T-cell (primary cell): Measurements from ENCODE around the gene TMEM254. TPM values are rescaled to one million over a fixed set of nuclear protein-coding genes. Genes with fewer than 3 reads are reported as not detected.
A peak's percentile ranks its signal among the peaks of the same experiment; 100 is the strongest.

Experiments used
- ATAC-seq, 4 experiments: fragments of 200-7000 bp in 3 of 4; fragments of 150-1000 bp in 1 of 4; cut with Tn5 transposase; replicated peaks in 1 of 4; 1 replicate in 3 of 4; 2 replicates in 1 of 4; pipeline ENCODE4 v1.10.0; 2021; ENCODE audit warnings: moderate library complexity in 3 of 4, mild to moderate bottlenecking in 2 of 4, moderate number of reproducible peaks in 1 of 4
- CTCF ChIA-PET, 2 donors: fragments of 300-600 bp; sonication (Branson Sonifier 250); formaldehyde crosslinking; loops; one replicate each; lab custom pipeline; 2022; ENCODE audit warnings: antibody characterized with exemption in 2 of 2; lab: Charles Lee
- POLR2A ChIA-PET, 2 donors: fragments of 300-600 bp; sonication (Branson Sonifier 250); formaldehyde crosslinking; loops; one replicate each; lab custom pipeline; 2022; ENCODE audit warnings: antibody characterized with exemption in 2 of 2; lab: Charles Lee
- DNase-seq, 35 experiments: peaks; one replicate each; pipeline versions ENCODE4 v3.0.0 to v3.0.0-alpha.2; 2013 to 2023
- H3K27ac ChIP-seq: one replicate; pipeline ENCODE4 v1.5.1; 2013; ENCODE audit warnings: low read length
- H3K27me3 ChIP-seq, 2 experiments: replicated peaks in 1 of 2; 1 replicate in 1 of 2; 2 replicates in 1 of 2; pipeline versions ENCODE4 v1.6.1 to v1.7.0; 2013; ENCODE audit warnings: low read length in 1 of 2, mixed read lengths in 1 of 2; ENCODE audit not compliant: control insufficient read depth in 2 of 2, insufficient read depth in 2 of 2; ENCODE audit errors: extremely low read depth in 1 of 2
- H3K36me3 ChIP-seq, 2 donors: 1 replicate in 1 of 2; 2 replicates in 1 of 2; pipeline versions ENCODE4 v1.6.1 to v1.7.0; 2013; ENCODE audit warnings: low read length in 1 of 2; ENCODE audit not compliant: control insufficient read depth in 2 of 2, insufficient read depth in 1 of 2; ENCODE audit errors: extremely low read depth in 1 of 2
- H3K4me1 ChIP-seq, 2 experiments: 1 replicate in 1 of 2; 2 replicates in 1 of 2; pipeline versions ENCODE4 v1.6.1 to v1.7.0; 2013; ENCODE audit warnings: low read length in 2 of 2, mixed read lengths in 1 of 2; ENCODE audit not compliant: insufficient read depth in 2 of 2, control insufficient read depth in 1 of 2; ENCODE audit errors: extremely low read depth in 1 of 2
- H3K4me3 ChIP-seq, 2 donors: 1 replicate in 1 of 2; 2 replicates in 1 of 2; pipeline versions ENCODE4 v1.5.1 to v1.7.0; 2013; ENCODE audit warnings: mild to moderate bottlenecking in 2 of 2, low read length in 1 of 2, moderate library complexity in 1 of 2; ENCODE audit not compliant: control insufficient read depth in 1 of 2; ENCODE audit errors: extremely low read depth in 1 of 2
- H3K9me3 ChIP-seq: 2 replicates; pipeline ENCODE4 v1.7.0; 2013
- H3K27ac Mint-ChIP-seq, 2 donors: one replicate each; pipeline ENCODE4 v1.8.0; 2020 to 2021; ENCODE audit warnings: mild to moderate bottlenecking in 2 of 2, mixed read lengths in 2 of 2
- H3K27me3 Mint-ChIP-seq, 2 donors: one replicate each; pipeline ENCODE4 v1.8.0; 2021 to 2022; ENCODE audit warnings: mixed read lengths in 2 of 2
- H3K36me3 Mint-ChIP-seq: one replicate; pipeline ENCODE4 v1.8.0; 2021; ENCODE audit warnings: mixed read lengths
- H3K4me1 Mint-ChIP-seq, 3 donors: one replicate each; pipeline ENCODE4 v1.8.0; 2020 to 2022; ENCODE audit warnings: mixed read lengths in 3 of 3, mild to moderate bottlenecking in 1 of 3
- H3K4me3 Mint-ChIP-seq, 3 donors: one replicate each; pipeline ENCODE4 v1.8.0; 2020 to 2022; ENCODE audit warnings: mild to moderate bottlenecking in 3 of 3, mixed read lengths in 3 of 3, moderate library complexity in 3 of 3
- H3K9me3 Mint-ChIP-seq, 3 donors: one replicate each; pipeline ENCODE4 v1.8.0; 2020 to 2022; ENCODE audit warnings: mixed read lengths in 3 of 3
- WGBS: methylation state at CpG from one replicate; pipeline ENCODE4 v1.1.5; 2013; ENCODE audit warnings: missing lambda C conversion rate; ENCODE audit not compliant: insufficient coverage; 5-methylcytosine and 5-hydroxymethylcytosine counted together
- total RNA-seq, 35 experiments: library from RNA in 6 of 35; stranded (reverse) in 6 of 35; fragments of 120-200 nt in 1 of 35; gene quantifications; one replicate each; pipeline versions ENCODE4 v1.2.1 to v1.2.4 and lab custom pipeline; 2013 to 2026

TMEM254 gene
- total RNA-seq, 5 donors from 2014 or later (not counting 1 experiment from before 2014, with no cell fraction given), result 9.6 to 16.6 (median 13.3) TPM

GRCh38 chr10:80118669-80119068, 40.2 kb downstream of the TMEM254 start:
- CTCF ChIA-PET, result interaction anchor here in 1 of 2 donors (0.6 kb wide), 1 partner anchor 1082 kb away, joined by 4 read pairs; no protein-coding TSS in a partner anchor
- H3K27me3 Mint-ChIP-seq, result peaks cover 0 to 11% of the 10 kb centered on the region in 2 donors
- Histone ChIP-seq H3K4me1 (no peaks in the 10 kb centered on the region), H3K27me3 (no peaks in the 10 kb centered on the region), H3K4me3 (no peak overlapping the region), H3K9me3 (no peaks in the 10 kb centered on the region), H3K27ac (no peak overlapping the region), H3K36me3 (no peaks in the 10 kb centered on the region)
- 100% methylated on average over 1 of the region's 4 CpGs for WGBS
- H3K9me3 Mint-ChIP-seq, result no peaks in the 10 kb centered on the region
- H3K4me1 Mint-ChIP-seq, result no peaks in the 10 kb centered on the region
- no peaks in the 10 kb centered on the region for H3K36me3 Mint-ChIP-seq
- DNase-seq (no peak), ATAC-seq (no peak)
- POLR2A ChIA-PET, result interaction anchor here in 1 of 2 donors (0.7 kb wide), 2 partner anchors 22 to 302 kb away, joined by 4 to 6 read pairs; no protein-coding TSS in a partner anchor
- H3K27ac Mint-ChIP-seq, result no peak overlapping the region
- no peak overlapping the region for H3K4me3 Mint-ChIP-seq

- no peaks in the 10 kb centered on the region for H3K36me3 ChIP-seq
- H3K9me3 ChIP-seq, result no peaks in the 10 kb centered on the region
- ATAC-seq (no peak), DNase-seq (no peak)
- no peaks in the 10 kb centered on the region for H3K4me1 Mint-ChIP-seq
- no peaks in the 10 kb centered on the region for H3K36me3 Mint-ChIP-seq
- H3K9me3 Mint-ChIP-seq, result no peaks in the 10 kb centered on the region
- ChIA-PET POLR2A (interaction anchor here in 1 of 2 donors (0.6 kb wide), 1 partner anchor 12 kb away, joined by 3 read pairs; no protein-coding TSS in a partner anchor), CTCF (no interaction called here)
- no peak overlapping the region for H3K4me3 ChIP-seq
- no peak overlapping the region for H3K4me3 Mint-ChIP-seq
- no peak overlapping the region for H3K27ac Mint-ChIP-seq
- no peaks in the 10 kb centered on the region for H3K4me1 ChIP-seq
- H3K27ac ChIP-seq, result no peak overlapping the region
- peaks cover 0 to 7% of the 10 kb centered on the region in 2 experiments for H3K27me3 ChIP-seq
- peaks cover 7 to 11% of the 10 kb centered on the region in 2 donors for H3K27me3 Mint-ChIP-seq
These were observed 43.7 kb downstream of the TMEM254 start for GRCh38 chr10:80122110-80122710.

- no peak overlapping the region for H3K4me3 ChIP-seq
- no CpG with 5 or more reads among the region's 2 CpGs for WGBS
- no peak for DNase-seq
- no peak for ATAC-seq
- H3K27me3 Mint-ChIP-seq, result peaks cover 7 to 13% of the 10 kb centered on the region in 2 donors
- H3K4me1 ChIP-seq, result no peaks in the 10 kb centered on the region
- no peaks in the 10 kb centered on the region for H3K9me3 ChIP-seq
- H3K9me3 Mint-ChIP-seq, result no peaks in the 10 kb centered on the region
- H3K27me3 ChIP-seq, result peaks cover 0 to 7% of the 10 kb centered on the region in 2 experiments
- CTCF ChIA-PET, result no interaction called here
- H3K27ac Mint-ChIP-seq, result no peak overlapping the region
- no peaks in the 10 kb centered on the region for H3K36me3 ChIP-seq
- no peak overlapping the region for H3K27ac ChIP-seq
- H3K4me1 Mint-ChIP-seq, result no peaks in the 10 kb centered on the region
- POLR2A ChIA-PET, result no interaction called here
- no peaks in the 10 kb centered on the region for H3K36me3 Mint-ChIP-seq
- H3K4me3 Mint-ChIP-seq, result no peak overlapping the region
These were observed 44.3 kb downstream of the TMEM254 start for GRCh38 chr10:80122746-80123145.

GRCh38 chr10:80126876-80127275, 48.4 kb downstream of the TMEM254 start:
- Mint-ChIP-seq H3K36me3 (no peaks in the 10 kb centered on the region), H3K27me3 (peaks cover 12 to 21% of the 10 kb centered on the region in 2 donors), H3K4me1 (peaks cover 0 to under 1% (median 0%) of the 10 kb centered on the region in 3 donors), H3K27ac (no peak overlapping the region), H3K9me3 (no peaks in the 10 kb centered on the region), H3K4me3 (no peak overlapping the region)
- POLR2A ChIA-PET, result no interaction called here
- Histone ChIP-seq H3K27me3 (peaks cover 0 to 16% of the 10 kb centered on the region in 2 experiments), H3K9me3 (no peaks in the 10 kb centered on the region), H3K36me3 (no peaks in the 10 kb centered on the region), H3K27ac (no peak overlapping the region), H3K4me1 (no peaks in the 10 kb centered on the region), H3K4me3 (no peak overlapping the region)
- CTCF ChIA-PET, result no interaction called here
- ATAC-seq (no peak), DNase-seq (no peak)
- 86% methylated on average over 3 of the region's 4 CpGs for WGBS

- Mint-ChIP-seq H3K4me1 (peaks cover 3 to 8% (median 7%) of the 10 kb centered on the region in 3 donors), H3K27ac (no peak overlapping the region), H3K9me3 (no peaks in the 10 kb centered on the region), H3K4me3 (no peak overlapping the region), H3K27me3 (peaks cover 33 to 41% of the 10 kb centered on the region in 2 donors), H3K36me3 (no peaks in the 10 kb centered on the region)
- Histone ChIP-seq H3K27ac (no peak overlapping the region), H3K9me3 (no peaks in the 10 kb centered on the region), H3K4me1 (peaks cover 0 to 5% of the 10 kb centered on the region in 2 experiments), H3K4me3 (no peak overlapping the region), H3K36me3 (no peaks in the 10 kb centered on the region), H3K27me3 (peaks cover 6 to 48% of the 10 kb centered on the region in 2 experiments)
- DNase-seq, result no peak
- ChIA-PET POLR2A (no interaction called here), CTCF (no interaction called here)
- WGBS, result 83% methylated on average over 5 of the region's 6 CpGs
- no peak for ATAC-seq
These were observed 53.0 kb downstream of the TMEM254 start for GRCh38 chr10:80131499-80131901.

- ChIA-PET CTCF (no interaction called here), POLR2A (no interaction called here)
- H3K4me1 ChIP-seq, result peaks cover 0 to 5% of the 10 kb centered on the region in 2 experiments
- no peak for ATAC-seq
- no peaks in the 10 kb centered on the region for H3K9me3 ChIP-seq
- peak within 1 kb of the TSS in 2 of 3 donors; percentile 0 to 9 for H3K4me3 Mint-ChIP-seq
- no peak for DNase-seq
- no peak within 1 kb of the TSS for H3K27ac ChIP-seq
- 8% methylated on average over 55 of the region's 58 CpGs for WGBS
- H3K9me3 Mint-ChIP-seq, result no peaks in the 10 kb centered on the region
- H3K36me3 ChIP-seq, result no peaks in the 10 kb centered on the region
- H3K36me3 Mint-ChIP-seq, result no peaks in the 10 kb centered on the region
- peaks cover 3 to 8% (median 7%) of the 10 kb centered on the region in 3 donors for H3K4me1 Mint-ChIP-seq
- peaks cover 28 to 42% of the 10 kb centered on the region in 2 donors for H3K27me3 Mint-ChIP-seq
- H3K4me3 ChIP-seq, result no peak within 1 kb of the TSS
- no peak within 1 kb of the TSS for H3K27ac Mint-ChIP-seq
- peaks cover 6 to 50% of the 10 kb centered on the region in 2 experiments for H3K27me3 ChIP-seq
These were observed 54.1 kb downstream of the TMEM254 start, which contains the start of gene PLAC9 for GRCh38 chr10:80132299-80133139. PLAC9 (plus strand) TSS chr10:80132730; CDS start chr10:80132763, 33 bp downstream.
